Endothelial cell (in vitro differentiated cells): ENCODE results near the gene MRPL17. TPM values are rescaled to one million over a fixed set of nuclear protein-coding genes. Genes with fewer than 3 reads are reported as not detected.
"Not testable (repeated sequence)": the region's sequence is repeated elsewhere in the genome, so short reads cannot be mapped to it uniquely, and the experiment has no call there.

ENCODE experiments used
- DNase-seq: peaks from one replicate; pipeline ENCODE4 v3.0.0; 2021; ENCODE audit warnings: low spot score
- H3K27ac Mint-ChIP-seq: one replicate; pipeline ENCODE4 v1.8.0; 2021; ENCODE audit warnings: mixed read lengths, inconsistent platforms; ENCODE audit not compliant: unreplicated experiment
- H3K27me3 Mint-ChIP-seq: one replicate; pipeline ENCODE4 v1.8.0; 2021; ENCODE audit warnings: mild to moderate bottlenecking, moderate library complexity, mixed read lengths, inconsistent platforms; ENCODE audit not compliant: unreplicated experiment
- H3K36me3 Mint-ChIP-seq: one replicate; pipeline ENCODE4 v1.8.0; 2021; ENCODE audit warnings: mild to moderate bottlenecking, low read depth, mixed read lengths, inconsistent platforms; ENCODE audit not compliant: unreplicated experiment
- H3K4me1 Mint-ChIP-seq: one replicate; pipeline ENCODE4 v1.8.0; 2021; ENCODE audit warnings: mild to moderate bottlenecking, mixed read lengths, inconsistent platforms; ENCODE audit not compliant: unreplicated experiment
- H3K4me3 Mint-ChIP-seq: one replicate; pipeline ENCODE4 v1.8.0; 2021; ENCODE audit warnings: mild to moderate bottlenecking, mixed read lengths, inconsistent platforms; ENCODE audit not compliant: unreplicated experiment
- H3K9me3 Mint-ChIP-seq: one replicate; pipeline ENCODE4 v1.8.0; 2021; ENCODE audit warnings: mixed read lengths, inconsistent platforms; ENCODE audit not compliant: unreplicated experiment
- CTCF ChIP-seq: fragments of 200-600 bp; sonication (generic); IDR thresholded peaks from one replicate; pipeline ENCODE4 v1.5.0; 2021; ENCODE audit warnings: antibody characterized with exemption; ENCODE audit not compliant: unreplicated experiment
- total RNA-seq: library from RNA; stranded (reverse); fragmentation: NEBNext Ultra II Directional; extraction: Animal tissue kit (Norgen Biotek cat#: 25700); gene quantifications from one replicate; pipeline ENCODE4 v1.2.1, GENCODE V29; 2021; ENCODE audit not compliant: unreplicated experiment

Gene MRPL17
- total RNA-seq, 1 donor from 2014 or later, result 44.8 TPM

GRCh38 chr11:6705905-6706535 is 22.9 kb upstream of the MRPL17 start:
- no peaks in the 10 kb centered on the region for H3K27me3 Mint-ChIP-seq
- peak; percentile 81 for TF ChIP-seq CTCF
- no peak overlapping the region for H3K4me3 Mint-ChIP-seq
- H3K27ac Mint-ChIP-seq, result no peak overlapping the region
- H3K36me3 Mint-ChIP-seq, result no peaks in the 10 kb centered on the region
- DNase-seq, result peak; percentile 52
- peaks cover 3% of the 10 kb centered on the region for H3K4me1 Mint-ChIP-seq
- no peaks in the 10 kb centered on the region for H3K9me3 Mint-ChIP-seq

- TF ChIP-seq CTCF, result peak; percentile 47
- DNase-seq, result peak; percentile 62
- no peaks in the 10 kb centered on the region for H3K9me3 Mint-ChIP-seq
- peaks cover 3% of the 10 kb centered on the region for H3K4me1 Mint-ChIP-seq
- H3K27ac Mint-ChIP-seq, result no peak overlapping the region
- H3K36me3 Mint-ChIP-seq, result no peaks in the 10 kb centered on the region
- no peak overlapping the region for H3K4me3 Mint-ChIP-seq
- H3K27me3 Mint-ChIP-seq, result no peaks in the 10 kb centered on the region
Observed at GRCh38 chr11:6703247-6704063, 20.3 kb upstream of the MRPL17 start.

- not testable (repeated sequence) for H3K4me1 Mint-ChIP-seq, DNase-seq, H3K36me3 Mint-ChIP-seq, H3K4me3 Mint-ChIP-seq, H3K27ac Mint-ChIP-seq, H3K27me3 Mint-ChIP-seq, H3K9me3 Mint-ChIP-seq
Observed at GRCh38 chr11:6701955-6702354, 18.8 kb upstream of the MRPL17 start.

- DNase-seq, result no peak
- H3K4me3 Mint-ChIP-seq, result no peak overlapping the region
- H3K36me3 Mint-ChIP-seq, result no peaks in the 10 kb centered on the region
- no peaks in the 10 kb centered on the region for H3K9me3 Mint-ChIP-seq
- TF ChIP-seq CTCF, result no peak
- peak overlapping the region; percentile 18 for H3K27ac Mint-ChIP-seq
- peaks cover 7% of the 10 kb centered on the region for H3K4me1 Mint-ChIP-seq
- peaks cover 2% of the 10 kb centered on the region for H3K27me3 Mint-ChIP-seq
Observed at GRCh38 chr11:6695377-6695776, 12.2 kb upstream of the MRPL17 start.

- Mint-ChIP-seq H3K9me3 (no peaks in the 10 kb centered on the region), H3K36me3 (peaks cover 4% of the 10 kb centered on the region), H3K27ac (no peak overlapping the region), H3K4me3 (no peak overlapping the region), H3K4me1 (peaks cover 7% of the 10 kb centered on the region), H3K27me3 (peaks cover 2% of the 10 kb centered on the region)
- DNase-seq, result no peak
- no peak for TF ChIP-seq CTCF
Observed at GRCh38 chr11:6694229-6694535, 11.0 kb upstream of the MRPL17 start.
